ENCODE measurements around the gene UBASH3A. TPM values are rescaled to one million over a fixed set of nuclear protein-coding genes. Genes with fewer than 3 reads are reported as not detected.

The UBASH3A gene
- total RNA-seq, 1 donor from 2014 or later, result not detected

DNA sequence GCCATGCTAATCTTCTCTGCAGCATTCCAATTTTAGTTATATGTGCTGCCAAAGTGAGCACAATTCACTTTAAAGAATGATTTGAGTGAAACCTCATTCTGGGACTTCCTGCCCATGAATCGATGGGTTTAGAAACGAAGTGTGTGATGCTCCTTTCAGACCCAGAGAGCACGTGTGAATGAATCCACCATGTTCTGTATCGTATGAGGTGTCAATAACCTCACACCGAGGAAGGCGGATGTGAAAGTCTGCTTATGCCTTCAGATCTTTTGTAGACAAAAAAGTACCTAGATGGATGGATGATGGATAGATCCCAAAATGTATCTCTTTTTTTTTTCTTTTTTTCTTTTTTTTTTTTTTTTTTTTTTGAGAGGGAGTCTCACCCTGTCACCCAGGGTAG lies 13.8 kb downstream of the UBASH3A start:
- Mint-ChIP-seq H3K9me3 (no peaks in the 10 kb centered on the region), H3K27me3 (peaks cover 9% of the 10 kb centered on the region), H3K4me3 (no peak overlapping the region), H3K36me3 (no peaks in the 10 kb centered on the region), H3K27ac (no peak overlapping the region), H3K4me1 (ENCODE audit: unreplicated experiment) (no peaks in the 10 kb centered on the region)
- no peak for DNase-seq (ENCODE audit: extremely low spot score, unreplicated experiment)
- TF ChIP-seq CTCF (conservative IDR thresholded peaks at IDR 0.05), result no peak

- Mint-ChIP-seq H3K4me3 (no peak overlapping the region), H3K36me3 (no peaks in the 10 kb centered on the region), H3K9me3 (no peaks in the 10 kb centered on the region), H3K27ac (no peak overlapping the region), H3K27me3 (peaks cover 20% of the 10 kb centered on the region), H3K4me1 (ENCODE audit: unreplicated experiment) (no peaks in the 10 kb centered on the region)
- no peak for DNase-seq (ENCODE audit: extremely low spot score, unreplicated experiment)
- TF ChIP-seq CTCF (conservative IDR thresholded peaks at IDR 0.05), result no peak
These were observed 15.2 kb downstream of the UBASH3A start for GRCh38 chr21:42418886-42419285.

DNA sequence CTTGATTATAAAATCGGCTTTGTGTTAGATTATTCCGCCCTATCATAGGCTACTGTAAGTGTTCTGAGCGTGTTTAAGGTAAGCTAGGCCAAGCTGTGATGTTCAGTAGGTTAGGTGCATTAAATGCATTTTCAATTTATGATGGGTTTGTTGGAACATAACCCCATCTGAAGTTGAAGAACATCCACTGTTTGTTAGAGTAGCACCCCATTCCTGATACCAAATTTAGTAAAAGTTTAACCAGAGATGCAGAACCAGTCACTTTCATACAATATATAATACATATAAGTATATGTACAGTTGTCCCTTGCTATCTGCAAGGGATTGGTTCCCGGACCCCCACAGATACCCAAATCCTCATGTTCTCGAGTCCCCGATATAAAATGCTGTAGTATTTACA lies 16.1 kb downstream of the UBASH3A start:
- no peak for DNase-seq (ENCODE audit: extremely low spot score, unreplicated experiment)
- Mint-ChIP-seq H3K27ac (no peak overlapping the region), H3K9me3 (no peaks in the 10 kb centered on the region), H3K4me1 (ENCODE audit: unreplicated experiment) (no peaks in the 10 kb centered on the region), H3K4me3 (no peak overlapping the region), H3K27me3 (peaks cover 24% of the 10 kb centered on the region), H3K36me3 (no peaks in the 10 kb centered on the region)
- TF ChIP-seq CTCF (conservative IDR thresholded peaks at IDR 0.05), result no peak

- Mint-ChIP-seq H3K9me3 (no peaks in the 10 kb centered on the region), H3K27me3 (peaks cover 33% of the 10 kb centered on the region), H3K36me3 (no peaks in the 10 kb centered on the region), H3K4me3 (no peak overlapping the region), H3K4me1 (ENCODE audit: unreplicated experiment) (no peaks in the 10 kb centered on the region), H3K27ac (no peak overlapping the region)
- TF ChIP-seq CTCF (conservative IDR thresholded peaks at IDR 0.05), result no peak
- DNase-seq (ENCODE audit: extremely low spot score, unreplicated experiment), result no peak
These were observed 17.5 kb downstream of the UBASH3A start for GRCh38 chr21:42421018-42421793.

DNA sequence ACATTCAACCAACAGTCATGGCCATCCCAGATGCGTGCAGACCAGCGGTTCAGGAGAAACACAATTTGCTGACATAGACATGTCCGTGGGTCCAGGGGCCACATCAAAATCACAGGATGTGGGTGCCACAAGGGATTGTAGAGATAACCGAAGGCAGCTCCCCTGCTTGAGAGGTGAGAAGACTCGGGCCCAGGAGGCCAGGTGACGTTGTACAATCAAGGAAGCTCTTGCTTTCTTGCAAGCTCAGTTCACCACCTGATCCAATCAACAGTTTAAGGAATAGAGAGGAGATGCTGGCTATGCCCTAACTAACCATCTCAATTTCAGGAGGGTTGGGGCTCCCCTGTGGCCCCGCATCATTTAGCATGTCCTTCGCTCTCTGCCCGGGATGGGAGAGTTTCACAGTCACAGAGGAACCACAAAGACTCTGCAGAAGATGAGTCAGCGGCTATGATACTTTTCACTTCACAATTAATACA lies 19.5 kb downstream of the UBASH3A start:
- TF ChIP-seq CTCF (conservative IDR thresholded peaks at IDR 0.05), result no peak
- no peak for DNase-seq (ENCODE audit: extremely low spot score, unreplicated experiment)
- no peaks in the 10 kb centered on the region for H3K9me3 Mint-ChIP-seq
- H3K27me3 Mint-ChIP-seq, result peaks cover 38% of the 10 kb centered on the region
- no peaks in the 10 kb centered on the region for H3K36me3 Mint-ChIP-seq
- no peak overlapping the region for H3K27ac Mint-ChIP-seq
- no peaks in the 10 kb centered on the region for H3K4me1 Mint-ChIP-seq (ENCODE audit: unreplicated experiment)
- H3K4me3 Mint-ChIP-seq, result no peak overlapping the region
